Endothelial cell of umbilical vein (primary cell): ENCODE measurements around the gene IL5RA. TPM values are rescaled to one million over a fixed set of nuclear protein-coding genes. Genes with fewer than 3 reads are reported as not detected.

Source experiments
- BruUV-seq: library from RNA; stranded (reverse); fragments of 400-500 nt; replicated peaks from 2 replicates; lab custom pipeline; 2021; lab: Mats Ljungman, UMichigan
- CTCF ChIA-PET: fragments of 300-600, 350-600 bp; sonication (Branson Sonifier 250); formaldehyde crosslinking; loops from one replicate; lab custom pipeline; 2021; ENCODE audit warnings: antibody characterized with exemption, inconsistent platforms; lab: Charles Lee
- POLR2A ChIA-PET: fragments of 300-600, 350-600 bp; sonication (Branson Sonifier 250); formaldehyde crosslinking; loops from one replicate; lab custom pipeline; 2021; ENCODE audit warnings: antibody characterized with exemption, inconsistent platforms; lab: Charles Lee
- DNase-seq: peaks from one replicate; pipeline ENCODE4 v3.0.0-alpha.2; 2011; ENCODE audit warnings: low read depth, low spot score
- FAIRE-seq: peaks from 2 replicates; lab custom pipeline; 2011; peaks lifted over from hg19 to GRCh38; lab: Jason Lieb, UNC
- H2AFZ ChIP-seq: 2 replicates; pipeline ENCODE4 v1.6.0; 2012; ENCODE audit warnings: low read depth, low read length, control low read depth, inconsistent platforms
- H3K27ac ChIP-seq: 2 replicates; pipeline ENCODE4 v1.5.1; 2011; ENCODE audit warnings: low read depth, mild to moderate bottlenecking, control low read depth, low read length, moderate library complexity; ENCODE audit not compliant: insufficient read depth
- H3K27me3 ChIP-seq, 2 experiments: 2 replicates each; pipeline versions ENCODE4 v1.6.0 to v1.6.1; 2011; ENCODE audit warnings: low read length in 2 of 2, mixed read lengths in 1 of 2; ENCODE audit not compliant: control insufficient read depth in 2 of 2, insufficient read depth in 2 of 2
- H3K36me3 ChIP-seq, 2 experiments: 2 replicates in 1 of 2; 3 replicates in 1 of 2; pipeline ENCODE4 v1.5.1; 2011; ENCODE audit warnings: low read length in 2 of 2, mild to moderate bottlenecking in 1 of 2, moderate library complexity in 1 of 2; ENCODE audit not compliant: control insufficient read depth in 2 of 2, insufficient read depth in 2 of 2; ENCODE audit errors: extremely low read depth in 1 of 2
- H3K4me1 ChIP-seq: 3 replicates; pipeline ENCODE4 v1.5.1; 2011; ENCODE audit warnings: mild to moderate bottlenecking, low read length; ENCODE audit not compliant: control insufficient read depth, insufficient read depth; ENCODE audit errors: extremely low read depth
- H3K4me2 ChIP-seq: 2 replicates; pipeline ENCODE4 v1.6.1; 2011; ENCODE audit warnings: low read length, control low read depth, mixed read lengths; ENCODE audit not compliant: insufficient read depth
- H3K4me3 ChIP-seq, 3 experiments: fragments of 200-600 bp in 1 of 3; sonication (generic), shearing (Covaris generic) in 1 of 3; replicated peaks in 1 of 3; 2 replicates each; pipeline ENCODE4 v1.5.1; 2011 to 2016; ENCODE audit warnings: control low read depth in 3 of 3, low read length in 3 of 3, mild to moderate bottlenecking in 2 of 3, inconsistent platforms in 1 of 3, low read depth in 1 of 3, moderate library complexity in 1 of 3; ENCODE audit not compliant: insufficient read depth in 1 of 3
- H3K79me2 ChIP-seq: 2 replicates; pipeline ENCODE4 v1.6.0; 2012; ENCODE audit warnings: low read length, inconsistent platforms; ENCODE audit not compliant: control insufficient read depth, insufficient read depth
- H3K9ac ChIP-seq: replicated peaks from 2 replicates; pipeline ENCODE3; 2011; ENCODE audit warnings: low read length, control low read depth; ENCODE audit not compliant: insufficient read depth; ENCODE audit errors: extremely low read depth
- H3K9me1 ChIP-seq: replicated peaks from 3 replicates; pipeline ENCODE4 v1.6.0; 2011; ENCODE audit warnings: mild to moderate bottlenecking, low read length; ENCODE audit not compliant: control insufficient read depth, insufficient read depth; ENCODE audit errors: extremely low read depth
- H3K9me3 ChIP-seq: replicated peaks from 2 replicates; pipeline ENCODE4 v1.5.1; 2012; ENCODE audit warnings: low read length, inconsistent platforms; ENCODE audit not compliant: control insufficient read depth, insufficient read depth
- H4K20me1 ChIP-seq: replicated peaks from 2 replicates; pipeline ENCODE3; 2011; ENCODE audit warnings: mild to moderate bottlenecking, low read length; ENCODE audit not compliant: control insufficient read depth, insufficient read depth; ENCODE audit errors: extremely low read depth
- CTCF ChIP-seq, 2 donors: IDR thresholded peaks; 1 replicate in 1 of 2; 2 replicates in 1 of 2; pipeline ENCODE4 v1.5.1; 2011; ENCODE audit warnings: low read length in 2 of 2, mild to moderate bottlenecking in 2 of 2, moderate library complexity in 2 of 2, control low read depth in 1 of 2, inconsistent platforms in 1 of 2, low read depth in 1 of 2; ENCODE audit not compliant: insufficient read depth in 1 of 2; ENCODE audit errors: extremely low read depth in 1 of 2
- EZH2 ChIP-seq: IDR thresholded peaks from 2 replicates; pipeline ENCODE4 v1.6.1; 2012; ENCODE audit warnings: borderline replicate concordance, low read depth, mild to moderate bottlenecking, moderate library complexity, low read length, inconsistent platforms; ENCODE audit not compliant: severe bottlenecking
- FOS ChIP-seq: IDR thresholded peaks from 2 replicates; pipeline ENCODE4 v1.6.1; 2011; ENCODE audit warnings: mild to moderate bottlenecking, low read length, moderate library complexity, borderline replicate concordance; ENCODE audit not compliant: insufficient read depth
- GATA2 ChIP-seq: IDR thresholded peaks from 2 replicates; pipeline ENCODE4 v1.7.0; 2011; ENCODE audit warnings: low read depth, mild to moderate bottlenecking, moderate library complexity, mixed read lengths, low read length; ENCODE audit not compliant: insufficient read length, insufficient read depth
- JUN ChIP-seq: IDR thresholded peaks from 2 replicates; pipeline ENCODE4 v1.6.1; 2011; ENCODE audit warnings: borderline replicate concordance, low read depth; ENCODE audit not compliant: insufficient read length, insufficient read depth
- MAX ChIP-seq: IDR thresholded peaks from 2 replicates; pipeline ENCODE4 v1.6.1; 2011; ENCODE audit not compliant: insufficient read depth, insufficient read length
- POLR2AphosphoS5 ChIP-seq: IDR thresholded peaks from 2 replicates; pipeline ENCODE4 v1.6.1; 2012; ENCODE audit warnings: low read depth, mild to moderate bottlenecking, control low read depth, low read length, moderate library complexity; ENCODE audit not compliant: insufficient read depth
- dilution Hi-C: fragments of 300-500 bp; cut with MboI; formaldehyde crosslinking; loops from one replicate; pipeline ENCODE4 v1.15.0; 2019; ENCODE audit warnings: low sequenced_read_pairs; ENCODE audit not compliant: extremely low pct_ligation_motif_present
- intact Hi-C: fragments of 100-400 bp; cut with micrococcal nuclease; formaldehyde crosslinking; loops from one replicate; pipeline ENCODE4 v1.10.0; 2022
- polyA plus RNA-seq, 4 experiments: library from polyadenylated mRNA; depleted of rRNA in 3 of 4; stranded (reverse) in 3 of 4; unstranded in 1 of 4; fragments of >200 nt; gene quantifications; 2 replicates each; pipeline versions ENCODE4 v1.2.1 to v1.2.3, GENCODE V29; 2011 to 2012; ENCODE audit warnings: missing spikeins in 1 of 4
- total RNA-seq: library from RNA; stranded (reverse); gene quantifications from 2 replicates; pipeline ENCODE4 v1.2.3, GENCODE V29; 2021

Gene IL5RA
- total and polyA plus RNA-seq, 2 donors (not counting 3 experiments of a cell fraction or from before 2014, with no cell fraction given) = not detected

- intact Hi-C loops = loop anchor here (5.0 kb wide), 1 partner anchor 1594 kb away; no protein-coding TSS in a partner anchor
- TF ChIP-seq GATA2 = no peak
- Histone ChIP-seq H3K4me2 (no peak overlapping the region), H3K36me3 (no peaks in the 10 kb centered on the region), H3K4me3 (no peak overlapping the region), H4K20me1 (no peaks in the 10 kb centered on the region), H3K27ac (no peak overlapping the region), H3K9me1 (no peaks in the 10 kb centered on the region), H3K9ac (no peak overlapping the region), H3K4me1 (no peaks in the 10 kb centered on the region), H3K9me3 (no peaks in the 10 kb centered on the region), H3K27me3 (no peaks in the 10 kb centered on the region), H2AFZ (no peak overlapping the region), H3K79me2 (no peaks in the 10 kb centered on the region)
- DNase-seq (no peak), FAIRE-seq (no peak)
- POLR2A ChIA-PET = no interaction called here
- no TSS peak for BruUV-seq
- dilution Hi-C loops = no loop called here
- CTCF ChIA-PET = no interaction called here
Observed at GRCh38 chr3:3038201-3038991, 71.8 kb downstream of the IL5RA start.

- H3K27ac ChIP-seq = no peak overlapping the region
- DNase-seq (no peak), FAIRE-seq (no peak)
- H3K79me2 ChIP-seq = no peaks in the 10 kb centered on the region
- TF ChIP-seq FOS = no peak
- TF ChIP-seq EZH2 = no peak
- no peak for TF ChIP-seq CTCF (IDR thresholded peaks at IDR 0.05; ENCODE audit: extremely low read depth in 1 of 2, insufficient read depth in 1 of 2, low read depth in 1 of 2, low read length in 2 of 2)
- TF ChIP-seq MAX = no peak
- no peak for TF ChIP-seq JUN
- no peak for TF ChIP-seq POLR2AphosphoS5
- no peak overlapping the region for H3K9ac ChIP-seq
- H3K9me3 ChIP-seq = no peaks in the 10 kb centered on the region
- no peaks in the 10 kb centered on the region for H3K4me1 ChIP-seq
- no peaks in the 10 kb centered on the region for H3K36me3 ChIP-seq
- H4K20me1 ChIP-seq = no peaks in the 10 kb centered on the region
- CTCF ChIA-PET = no interaction called here
- H3K4me3 ChIP-seq = no peak overlapping the region
- dilution Hi-C loops = no loop called here
- intact Hi-C loops = loop anchor here (5.0 kb wide), 1 partner anchor 1595 kb away; no protein-coding TSS in a partner anchor
- H3K27me3 ChIP-seq = no peaks in the 10 kb centered on the region
- H2AFZ ChIP-seq = no peak overlapping the region
- POLR2A ChIA-PET = no interaction called here
- BruUV-seq = no TSS peak
- H3K9me1 ChIP-seq = no peaks in the 10 kb centered on the region
- H3K4me2 ChIP-seq = no peak overlapping the region
Observed at GRCh38 chr3:3037156-3037555, 73.0 kb downstream of the IL5RA start.
